NCI-H510A treated with DMSO at 0.1 percent for 48 hours (cell line): Measurements from ENCODE around the gene CRNKL1.
"Not testable (repeated sequence)": the region's sequence is repeated elsewhere in the genome, so short reads cannot be mapped to it uniquely, and the experiment has no call there.

Experiments
- DNase-seq: peaks from one replicate; lab custom pipeline; 2025; lab: John Stamatoyannopoulos, UW

CRNKL1 gene

DNA sequence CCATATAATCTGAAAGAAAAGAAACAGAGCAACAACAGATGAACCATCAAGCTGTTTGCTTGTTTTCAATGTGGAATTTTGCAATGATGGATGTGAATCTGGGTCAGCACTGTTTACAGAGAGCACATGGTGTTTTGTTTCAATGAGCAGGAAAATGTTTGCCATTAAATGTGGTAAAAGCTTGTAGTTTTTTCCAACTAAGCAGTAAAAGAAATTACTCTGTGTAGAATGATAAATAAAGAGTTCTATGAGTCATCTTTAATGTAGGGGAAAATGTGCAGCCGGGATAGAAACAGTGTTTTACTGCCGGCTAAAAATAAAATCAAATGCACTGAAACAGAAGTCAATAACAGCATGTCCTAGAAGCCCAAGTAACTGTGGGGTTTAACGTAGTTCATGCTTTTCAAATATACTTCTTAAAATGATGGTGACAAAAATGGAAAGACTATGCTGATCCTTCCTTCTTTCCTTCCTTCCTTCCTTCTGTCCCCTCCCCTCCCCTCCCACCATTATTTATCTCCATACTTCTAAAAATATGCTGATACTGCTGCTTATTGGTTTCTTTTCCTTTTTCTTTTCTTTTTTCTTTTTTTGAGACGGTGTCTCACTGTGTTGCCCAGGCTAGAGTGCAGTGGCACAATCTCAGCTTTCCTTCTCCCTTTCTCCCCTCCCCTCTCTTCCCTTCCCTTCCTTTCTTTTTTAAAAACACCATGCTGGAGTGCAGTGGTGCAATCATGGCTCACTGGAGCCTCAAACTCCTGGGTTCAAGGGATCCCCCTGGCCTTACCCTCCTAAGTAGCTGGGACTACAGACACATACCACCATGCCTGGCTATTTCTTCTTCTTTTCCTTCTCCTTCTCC, 41.4 kb downstream of the CRNKL1 start:
- DNase-seq, result peak; percentile 72

DNA sequence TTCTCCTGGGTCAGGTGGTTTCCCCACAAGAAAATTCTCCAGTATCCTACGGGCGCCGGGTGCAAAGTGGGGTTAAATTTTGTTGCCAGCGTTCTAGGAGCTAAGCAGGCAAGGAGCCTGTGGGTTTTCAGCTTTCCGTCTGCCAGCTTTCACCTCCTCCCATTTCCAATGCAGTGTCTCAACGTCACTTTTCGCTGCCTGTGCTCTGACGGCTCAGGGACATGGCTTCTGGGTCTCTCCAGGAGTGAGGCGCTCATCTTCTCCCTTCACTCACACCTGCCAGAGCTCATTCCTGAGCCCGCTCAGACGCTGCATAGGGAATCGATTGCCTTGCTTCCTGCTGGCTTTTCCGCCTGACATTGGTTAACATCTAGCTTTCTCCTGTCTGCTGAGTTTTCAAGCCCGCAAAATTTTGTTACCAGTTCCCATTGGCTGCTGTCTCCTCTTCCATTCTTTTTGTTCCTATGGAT, 42.4 kb downstream of the CRNKL1 start:
- DNase-seq, result peak; percentile 92

DNA sequence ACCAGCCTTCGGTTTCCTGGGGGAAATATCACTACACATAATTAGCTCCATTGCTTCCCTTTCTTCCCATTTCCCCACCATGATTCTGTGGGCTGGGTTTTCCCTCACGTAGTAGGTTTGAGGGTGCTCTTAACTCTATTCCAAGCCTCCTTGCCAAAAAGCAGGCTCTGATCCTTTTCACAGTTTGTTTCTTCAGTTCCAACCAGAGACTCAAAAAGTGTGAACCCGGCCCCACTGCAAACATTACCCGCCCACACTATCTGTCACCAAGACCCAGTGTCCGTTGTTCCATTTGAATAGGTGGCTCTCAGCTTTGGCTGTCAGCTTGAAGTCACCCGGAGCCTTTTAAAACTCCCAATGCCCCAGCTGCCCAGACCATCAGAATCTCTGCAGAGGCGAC, 46.9 kb downstream of the CRNKL1 start:
- no peak for DNase-seq

DNA sequence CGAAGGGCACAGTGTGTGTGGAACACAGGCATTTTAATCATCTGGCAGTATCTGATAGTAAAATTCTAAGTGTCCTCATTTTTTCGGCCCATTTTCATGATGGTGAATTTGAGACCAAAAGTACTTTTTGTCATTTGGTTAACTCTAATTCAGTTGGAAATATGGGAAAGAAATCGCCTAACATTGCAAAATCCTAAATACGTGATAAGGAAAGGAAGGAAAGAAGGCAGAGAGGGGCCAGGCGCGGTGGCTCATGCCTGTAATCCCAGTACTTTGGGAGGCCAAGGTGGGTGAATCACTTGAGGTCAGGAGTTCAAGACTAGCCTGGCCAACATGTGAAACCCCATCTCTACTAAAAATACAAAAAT, 48.3 kb downstream of the CRNKL1 start:
- not testable (repeated sequence) for DNase-seq

DNA sequence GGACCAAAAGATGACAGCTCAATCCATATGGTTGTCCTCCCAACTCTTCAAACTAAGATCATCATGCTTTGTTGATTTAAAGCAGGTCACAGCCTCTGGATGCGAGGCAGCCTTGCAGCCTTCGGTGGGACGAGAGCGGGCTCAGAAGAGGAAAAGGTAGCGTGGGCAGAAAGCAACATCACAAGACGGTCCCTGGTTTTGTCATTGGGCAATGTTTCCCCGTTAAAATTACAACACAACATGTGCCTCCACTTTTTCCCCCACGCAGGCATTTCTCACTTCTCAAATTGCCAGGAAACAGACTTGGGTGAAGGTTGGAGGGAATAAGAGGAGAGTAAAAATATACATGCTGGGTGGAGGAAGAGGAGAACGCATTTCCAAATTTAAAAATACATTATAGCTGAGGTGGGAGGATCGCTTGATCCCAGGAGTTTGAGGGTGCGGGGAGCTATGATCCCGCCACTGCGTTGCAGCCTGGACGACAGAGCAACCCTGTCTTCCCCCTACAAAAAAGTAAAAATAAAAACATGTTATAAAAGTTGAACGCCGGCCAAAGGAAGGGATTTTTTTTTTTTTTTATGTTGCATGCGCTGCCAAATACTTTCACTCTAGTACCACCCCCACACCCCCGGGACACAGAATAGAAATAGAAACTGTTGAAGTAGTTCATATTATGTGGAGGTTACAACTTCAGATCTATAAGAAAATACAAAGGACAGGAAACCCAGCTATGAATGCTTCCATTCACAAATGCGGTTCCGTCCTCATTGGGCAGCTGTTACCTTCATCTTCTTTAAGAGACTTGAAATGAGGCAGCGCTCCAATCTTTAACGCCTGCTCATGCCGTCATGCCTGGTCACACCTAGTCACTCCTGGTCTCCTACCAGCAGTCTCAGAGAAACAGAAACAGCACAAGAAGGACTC, 49.0 kb downstream of the CRNKL1 start:
- no peak for DNase-seq

DNA sequence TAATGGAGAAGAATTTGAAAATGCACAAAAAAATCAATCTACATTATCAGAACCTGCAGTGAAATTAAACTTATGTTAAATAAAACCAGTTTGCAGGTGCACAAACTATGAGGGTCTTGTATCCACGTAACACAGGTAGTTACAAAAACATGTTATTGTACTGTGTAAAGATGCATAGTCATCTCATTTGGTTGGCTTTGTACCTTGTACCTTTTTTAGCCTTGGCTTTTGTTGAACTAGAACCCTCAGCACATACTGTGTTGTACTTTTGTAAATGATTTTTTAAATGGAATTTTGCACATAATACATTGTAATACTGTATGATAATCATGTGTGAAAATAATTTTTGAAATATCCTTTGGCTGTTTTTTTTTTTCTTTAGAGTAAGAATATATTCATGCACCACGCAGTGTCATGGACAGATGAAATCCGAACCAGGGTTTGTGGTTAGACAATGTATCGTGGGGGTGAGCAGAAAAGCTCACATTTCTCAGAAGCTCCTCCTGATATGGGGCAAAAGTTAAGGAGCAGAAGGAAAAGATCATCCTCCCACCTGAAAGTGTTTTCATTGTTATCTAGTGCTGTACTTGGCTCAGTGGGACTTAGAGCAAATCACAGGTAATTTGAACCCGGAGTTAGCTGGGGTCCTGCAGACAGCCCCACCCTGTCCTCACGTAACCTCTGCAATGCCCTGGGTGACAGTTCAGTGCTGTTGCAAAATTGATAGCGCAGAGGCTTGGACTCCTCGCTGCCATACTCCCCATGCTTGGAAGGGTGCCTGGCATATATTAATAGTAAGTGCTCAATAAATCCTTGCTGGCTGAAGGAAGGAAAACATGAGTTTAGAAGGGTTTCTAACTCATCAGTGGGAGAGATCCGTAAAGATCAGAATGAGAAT, 49.9 kb downstream of the CRNKL1 start:
- no peak for DNase-seq

DNA sequence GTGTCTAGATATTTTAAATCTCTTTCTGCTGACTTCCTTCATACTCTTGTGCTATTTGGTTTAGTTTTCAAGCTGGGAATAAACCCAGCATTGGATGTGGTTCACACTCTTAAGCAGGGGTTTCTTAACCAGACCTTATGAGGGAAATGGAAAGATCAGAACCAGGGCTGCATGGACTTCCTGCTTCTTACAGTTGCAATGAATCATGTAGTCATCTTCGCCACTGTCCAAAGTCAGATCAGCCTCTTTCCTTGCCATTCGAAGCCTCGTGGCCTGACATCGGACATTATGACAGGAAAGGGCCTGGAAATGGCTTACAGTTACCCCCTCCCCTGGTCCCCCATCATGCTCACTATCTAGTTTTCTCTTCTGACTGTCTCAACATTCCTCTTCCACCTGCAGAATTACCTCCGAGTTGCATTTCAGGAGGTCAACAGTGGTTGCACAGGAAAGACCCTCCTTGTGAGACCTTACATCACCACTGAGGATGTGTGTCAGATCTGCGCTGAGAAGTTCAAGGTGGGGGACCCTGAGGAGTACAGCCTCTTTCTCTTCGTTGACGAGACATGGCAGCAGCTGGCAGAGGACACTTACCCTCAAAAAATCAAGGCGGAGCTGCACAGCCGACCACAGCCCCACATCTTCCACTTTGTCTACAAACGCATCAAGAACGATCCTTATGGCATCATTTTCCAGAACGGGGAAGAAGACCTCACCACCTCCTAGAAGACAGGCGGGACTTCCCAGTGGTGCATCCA, 51.9 kb downstream of the CRNKL1 start:
- no peak for DNase-seq

DNA sequence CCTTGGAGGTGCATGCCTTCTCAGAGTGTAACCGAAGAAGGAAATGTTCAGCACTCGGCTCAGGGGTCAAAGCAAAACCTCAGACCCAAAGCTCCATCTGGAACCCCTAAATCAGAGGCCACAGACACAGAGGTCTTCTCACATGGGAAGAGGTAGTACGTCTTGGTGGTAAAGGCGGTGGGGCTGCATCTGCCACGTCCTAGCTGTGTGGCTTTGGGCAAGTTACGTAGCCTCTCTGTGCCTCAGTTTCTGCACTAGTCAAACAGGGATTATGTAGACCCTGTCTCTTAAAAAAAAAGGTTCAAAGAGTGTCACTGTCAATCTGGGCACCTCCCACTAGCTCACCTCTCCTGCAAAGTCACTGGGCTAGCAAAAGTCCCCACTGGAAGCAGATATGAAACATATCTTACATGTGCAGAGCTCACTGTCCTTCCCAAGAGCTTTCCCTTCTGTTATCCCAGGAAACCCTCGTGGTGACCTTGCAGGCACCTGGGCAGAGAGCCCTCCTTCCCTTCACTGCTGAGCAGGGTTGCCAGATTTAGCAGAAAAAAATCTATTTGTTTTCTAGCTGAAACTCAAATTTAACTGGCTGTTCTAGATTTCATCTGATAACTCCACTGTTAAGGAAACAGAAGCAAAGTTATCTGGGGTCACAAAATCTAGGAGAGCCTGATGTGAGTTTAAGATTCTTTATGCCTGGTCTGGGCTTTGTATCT, 53.1 kb downstream of the CRNKL1 start:
- no peak for DNase-seq

DNA sequence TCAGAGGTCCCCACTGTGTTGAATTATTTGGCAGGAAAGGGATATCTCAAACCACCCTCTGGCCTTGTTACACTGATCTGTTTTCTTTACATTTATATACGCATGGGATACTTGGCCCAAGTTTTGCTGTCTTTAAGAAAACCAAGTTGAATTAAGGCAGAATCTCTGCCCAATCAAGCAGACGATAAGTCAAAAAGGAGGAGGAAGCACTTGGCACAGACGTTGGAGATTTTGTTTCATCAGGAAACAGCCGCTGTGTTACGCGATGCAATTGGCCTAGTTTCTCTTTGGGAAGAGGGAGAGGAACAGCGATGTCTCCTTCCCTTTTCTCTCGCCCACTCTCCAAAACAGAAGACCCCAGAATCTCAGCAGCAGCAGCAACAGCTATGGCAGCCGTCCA, 55.3 kb downstream of the CRNKL1 start:
- DNase-seq, result no peak

DNA sequence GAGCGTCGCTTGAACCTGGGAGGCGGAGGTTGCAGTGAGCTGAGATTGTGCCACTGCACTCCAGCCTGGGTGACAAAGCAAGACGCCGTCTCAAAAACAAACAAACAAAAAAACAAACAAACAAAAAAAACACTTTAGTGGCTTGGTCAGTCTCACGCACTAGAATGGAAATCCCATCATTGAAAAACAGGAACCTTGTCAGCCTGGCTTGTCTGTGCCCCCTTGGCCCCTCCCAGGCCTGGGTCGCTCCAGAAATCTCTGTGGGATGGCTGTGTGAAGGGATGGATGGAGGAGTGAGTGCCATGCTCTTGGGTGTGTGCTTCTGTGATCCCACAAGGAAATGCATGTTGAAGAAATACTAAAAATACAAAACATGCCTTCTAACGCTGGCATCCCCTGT, 56.0 kb downstream of the CRNKL1 start:
- DNase-seq, result no peak

DNA sequence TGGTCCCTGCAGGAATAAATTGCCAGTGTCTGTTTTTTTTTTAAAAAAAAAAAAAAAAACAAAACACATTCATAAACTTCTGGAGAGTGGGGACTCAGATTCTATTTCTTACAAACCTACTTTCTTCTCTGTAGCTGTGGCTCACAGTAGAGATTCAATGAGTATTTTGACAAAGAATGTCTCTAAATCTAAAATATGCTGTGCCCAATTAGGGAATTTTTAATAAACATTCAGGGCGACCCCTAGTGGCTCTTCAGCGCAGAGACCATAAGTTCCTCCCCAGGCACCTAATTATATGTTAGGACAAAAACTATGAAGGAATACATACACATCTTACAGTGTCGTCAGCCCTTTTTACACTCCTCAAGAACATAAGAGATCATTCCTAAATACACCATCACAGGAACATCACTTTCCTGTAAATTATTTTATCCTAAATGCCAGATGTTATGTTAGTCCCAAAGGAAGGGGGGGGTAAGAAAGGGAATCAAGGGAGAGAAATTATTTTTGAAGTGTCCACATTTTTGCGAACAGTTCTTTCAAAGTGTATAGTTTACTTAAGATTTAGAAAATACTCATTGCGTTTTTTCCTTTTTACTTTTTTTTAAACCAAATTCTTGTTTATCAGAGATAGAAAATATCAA, 56.9 kb downstream of the CRNKL1 start:
- DNase-seq, result peak; percentile 74

DNA sequence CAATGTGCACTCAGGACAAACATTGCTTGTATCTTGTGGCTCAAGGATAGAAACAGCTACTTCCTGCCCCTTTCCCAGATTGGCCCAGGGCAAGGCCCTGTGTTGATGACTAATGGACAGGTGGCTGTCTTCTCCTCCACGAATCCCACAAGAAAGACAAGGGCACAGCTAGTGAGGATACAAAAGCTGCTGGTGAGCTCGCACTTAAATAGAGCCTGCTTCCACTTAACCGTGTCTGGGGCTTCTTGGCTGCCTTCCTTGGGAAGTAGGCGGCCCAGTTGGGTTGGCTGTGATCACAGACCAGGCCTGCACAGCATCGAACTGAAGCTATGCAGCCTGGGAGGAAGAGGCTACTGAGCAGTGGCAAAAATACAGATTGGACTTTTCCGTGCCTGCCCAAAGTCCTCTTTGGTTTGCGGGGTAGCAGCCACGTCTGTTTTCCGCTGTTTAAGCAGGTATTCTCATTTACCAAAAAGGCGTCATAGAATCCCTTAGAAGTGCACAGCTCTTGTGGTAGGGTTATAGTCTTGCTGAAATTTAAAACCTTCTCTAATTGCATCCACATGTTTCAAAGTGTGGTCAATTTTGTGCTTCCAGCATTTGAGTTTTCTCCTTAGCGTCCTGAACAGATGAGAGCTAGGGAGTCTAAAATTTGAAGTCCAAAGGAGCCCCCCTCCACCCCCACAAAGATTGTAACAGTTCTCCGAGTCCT, 58.2 kb downstream of the CRNKL1 start:
- no peak for DNase-seq

DNA sequence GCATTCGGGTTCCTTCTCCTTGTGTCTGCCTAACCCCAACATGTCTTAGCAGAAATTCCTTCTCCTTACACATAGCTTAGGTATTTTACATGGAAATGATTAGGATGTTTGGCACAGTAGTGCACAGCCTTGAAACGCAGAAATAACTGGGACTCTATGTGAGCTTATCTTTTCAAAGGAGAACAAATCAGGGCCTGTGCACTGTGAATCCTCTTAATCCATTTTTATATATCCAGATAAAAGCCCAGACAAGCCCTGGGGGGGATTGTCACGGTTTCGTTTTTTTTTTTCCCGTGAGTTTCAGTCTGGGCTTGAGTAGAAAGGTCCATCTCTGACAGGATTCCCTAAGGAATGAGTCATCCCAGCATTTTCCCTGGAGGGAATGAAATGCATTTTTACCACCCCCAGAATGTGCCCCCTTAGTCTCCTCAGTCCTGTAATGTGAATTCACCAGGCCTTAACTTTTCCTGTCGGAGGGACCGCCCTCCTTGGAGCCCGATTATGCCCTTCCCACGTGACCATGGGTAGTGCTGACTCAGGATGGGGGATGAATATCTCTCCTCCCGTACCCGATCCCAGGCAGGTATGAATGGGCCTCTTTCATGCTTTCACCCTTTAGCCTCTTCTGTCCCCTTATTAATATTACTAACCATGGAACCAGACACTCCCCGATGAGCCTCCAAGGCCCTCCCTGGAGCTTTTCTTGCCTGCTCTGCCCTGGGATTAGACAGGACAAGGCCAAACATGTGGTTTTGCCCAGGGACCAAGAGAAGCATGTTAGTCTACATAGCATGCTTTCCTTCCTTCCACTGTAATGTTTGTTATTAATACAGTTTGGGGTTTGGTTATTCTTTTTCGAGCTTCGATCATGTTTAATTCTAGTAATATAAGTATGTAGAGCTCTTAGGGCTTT, 59.0 kb downstream of the CRNKL1 start:
- no peak for DNase-seq

DNA sequence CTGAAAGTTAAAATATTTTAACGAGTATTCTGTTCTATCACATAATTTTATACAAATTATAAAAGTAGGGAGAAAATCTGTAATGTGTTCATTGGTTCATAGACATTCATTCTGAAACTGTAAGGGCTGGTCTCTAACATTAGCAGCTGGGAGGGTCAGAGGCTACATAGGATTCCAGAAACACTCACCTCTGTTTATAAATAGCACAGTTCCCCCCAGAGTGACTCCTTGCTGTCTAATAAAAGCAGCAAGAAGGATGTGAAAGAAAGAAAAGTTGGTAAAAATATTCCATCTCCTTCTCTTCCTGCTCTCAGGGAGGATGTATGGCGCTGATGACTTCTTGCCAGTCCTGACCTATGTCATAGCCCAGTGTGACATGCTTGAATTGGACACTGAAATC, 60.4 kb downstream of the CRNKL1 start:
- no peak for DNase-seq

DNA sequence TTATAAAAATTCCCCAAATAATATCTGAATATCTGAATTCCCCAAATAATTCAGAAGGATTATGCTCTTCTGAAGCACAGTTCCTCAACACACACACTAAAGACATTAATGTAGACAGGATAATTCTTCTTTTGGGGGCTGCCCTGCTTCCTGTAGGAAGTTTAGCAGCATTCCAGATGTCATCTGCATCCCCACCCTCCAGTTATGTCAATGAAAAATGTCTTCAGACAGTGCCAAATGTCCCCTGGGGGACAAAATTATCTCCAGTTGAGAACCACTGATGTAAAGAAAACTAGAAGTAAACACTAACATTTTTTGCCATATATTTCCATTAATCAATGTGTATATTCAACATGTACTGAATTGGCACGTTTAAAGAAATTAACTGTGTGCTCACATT, 61.0 kb downstream of the CRNKL1 start:
- no peak for DNase-seq

DNA sequence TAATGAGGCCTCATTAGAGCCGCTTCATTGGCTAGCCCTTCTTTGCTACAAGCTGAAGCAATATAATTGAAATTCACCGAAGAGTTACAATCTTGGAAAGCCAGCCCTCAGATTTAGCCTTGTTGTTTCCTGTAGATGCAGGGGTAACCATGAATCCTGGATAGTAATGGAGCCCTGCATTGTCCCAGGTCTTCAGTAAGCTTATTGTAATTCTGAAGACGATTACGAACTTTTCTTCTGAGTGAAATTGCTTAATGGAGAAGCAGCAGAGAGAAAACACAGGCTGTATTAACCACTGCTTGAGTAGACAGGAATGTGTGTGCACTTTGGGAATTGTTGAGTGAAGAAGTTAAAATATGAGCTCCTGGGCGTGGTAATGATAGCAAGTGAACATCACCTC, 61.4 kb downstream of the CRNKL1 start:
- DNase-seq, result no peak

DNA sequence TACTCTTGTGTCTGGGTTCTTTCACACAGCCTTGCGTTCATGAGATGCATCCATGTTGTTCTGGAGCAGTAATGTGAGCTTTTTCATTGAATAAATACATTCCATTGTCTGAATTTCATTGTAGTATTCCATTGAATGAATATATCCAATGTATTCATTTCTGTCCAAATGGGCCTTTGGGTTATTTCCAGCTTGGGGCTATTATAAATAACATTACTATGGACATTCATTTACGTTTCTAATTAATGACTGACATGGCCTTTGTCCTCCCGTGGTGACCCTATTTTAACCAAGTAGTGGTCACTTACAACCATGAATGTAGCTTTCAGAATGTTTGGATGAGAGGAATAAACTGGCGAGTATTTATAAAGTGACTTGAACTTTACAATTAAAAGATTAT, 65.2 kb downstream of the CRNKL1 start:
- no peak for DNase-seq

DNA sequence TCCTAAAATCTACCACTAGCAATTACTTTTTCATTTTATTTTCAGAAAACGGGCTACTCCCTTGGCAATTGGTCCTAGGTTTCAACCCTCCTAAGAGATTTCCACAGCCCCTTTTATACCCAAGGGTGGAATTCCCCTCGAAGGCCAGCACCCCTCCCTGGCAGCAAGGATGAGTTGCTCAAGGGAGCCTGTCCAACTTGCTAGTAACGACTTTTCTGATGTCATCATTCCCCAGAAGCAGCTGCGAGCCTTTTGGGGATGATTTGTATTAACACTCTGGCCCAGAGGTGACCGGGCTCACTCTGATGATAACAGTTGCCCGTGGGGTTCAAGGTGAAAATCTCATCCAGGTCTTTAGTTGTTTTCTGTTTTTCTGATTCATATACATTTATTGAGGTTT, 65.8 kb downstream of the CRNKL1 start:
- no peak for DNase-seq
